Activated CD4-positive, alpha-beta T cell treated with anti-CD3 and anti-CD28 coated beads, Interleukin-2, Interleukin-4, amounts not matched to agents 100 ng/mL and 50 ng/mL, durations not matched to agents 16 hours and 8 hours (primary cell): ENCODE data around the gene HNF1A.

Experiments used
- DNase-seq: peaks from one replicate; pipeline ENCODE4 v3.0.0-alpha.2; 2020; ENCODE audit warnings: low spot score

Gene HNF1A

DNA sequence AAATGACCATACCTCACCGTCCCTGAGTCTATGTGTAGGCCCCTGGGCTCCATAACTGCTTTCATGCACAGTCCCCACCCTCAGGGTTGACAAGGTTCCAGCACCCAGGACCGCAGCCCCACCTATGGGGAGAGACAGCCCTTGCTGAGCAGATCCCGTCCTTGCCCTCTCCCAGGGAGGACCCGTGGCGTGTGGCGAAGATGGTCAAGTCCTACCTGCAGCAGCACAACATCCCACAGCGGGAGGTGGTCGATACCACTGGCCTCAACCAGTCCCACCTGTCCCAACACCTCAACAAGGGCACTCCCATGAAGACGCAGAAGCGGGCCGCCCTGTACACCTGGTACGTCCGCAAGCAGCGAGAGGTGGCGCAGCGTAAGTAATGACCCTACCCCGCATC lies 10.3 kb downstream of the HNF1A start:
- DNase-seq: no peak

DNA sequence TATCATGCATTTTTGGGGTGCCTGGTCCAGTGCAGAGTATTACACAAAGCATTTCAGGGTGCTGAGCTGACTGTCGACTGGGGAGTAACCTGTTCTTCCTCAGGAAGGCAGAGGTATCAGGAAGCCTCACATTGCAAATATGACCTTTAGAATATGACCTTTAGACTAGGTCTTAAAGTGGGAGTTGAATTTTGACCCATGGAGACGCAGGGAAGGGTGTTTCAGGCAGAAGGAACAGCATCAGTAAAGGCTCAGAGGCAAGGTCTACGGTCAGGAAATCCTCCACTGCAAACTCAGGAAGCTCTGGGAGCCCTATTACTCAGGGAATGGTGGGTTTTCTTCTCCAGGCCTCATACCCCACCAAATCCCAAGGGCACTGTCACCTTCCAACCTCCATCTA lies 11.3 kb downstream of the HNF1A start:
- no peak for DNase-seq

DNA sequence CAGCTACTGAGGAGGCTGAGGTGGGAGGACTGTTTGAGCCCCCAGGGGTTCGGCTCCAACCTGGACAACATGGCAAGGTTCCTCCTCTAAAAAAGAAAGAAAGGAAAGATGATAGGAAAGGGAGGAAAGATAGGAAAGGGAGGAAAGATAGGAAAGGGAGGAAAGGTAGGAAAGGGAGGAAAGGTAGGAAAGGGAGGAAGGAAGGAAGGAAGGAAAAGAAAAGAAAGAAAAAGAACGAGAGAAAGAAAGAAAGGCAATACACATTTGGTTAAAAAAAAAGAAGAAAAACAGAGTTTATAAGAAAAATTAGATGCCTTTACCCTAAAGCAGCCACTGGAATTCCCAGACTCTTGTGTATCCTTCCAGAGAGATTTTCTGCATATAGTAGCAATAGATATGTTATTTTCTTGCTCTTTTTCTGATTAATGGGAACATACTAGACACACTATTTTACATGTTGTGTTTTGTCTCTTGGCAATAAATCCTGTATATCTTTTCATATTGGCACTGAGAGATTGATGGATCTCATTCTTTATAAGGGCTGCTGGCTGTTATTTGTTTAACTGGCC lies 12.2 kb downstream of the HNF1A start:
- no peak for DNase-seq

DNA sequence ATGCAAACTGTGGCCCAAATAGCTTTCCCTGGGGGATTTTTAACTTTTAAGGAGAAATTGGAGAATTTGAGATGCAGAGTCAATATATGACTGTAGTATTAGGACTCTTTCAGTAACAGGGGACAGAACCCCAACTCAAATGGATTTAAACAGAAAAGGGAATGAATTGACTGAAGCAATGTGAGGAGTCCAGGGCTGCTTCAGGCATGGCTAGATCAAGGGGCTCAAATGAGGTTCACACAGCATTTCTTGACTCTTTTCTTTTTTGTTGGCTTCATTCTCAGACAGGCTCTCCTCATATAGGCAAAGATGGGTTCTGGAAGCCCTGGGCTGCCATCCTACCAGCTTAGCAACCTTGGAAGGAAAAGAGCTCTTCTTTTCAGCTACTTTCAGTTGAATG lies 13.6 kb downstream of the HNF1A start:
- DNase-seq: no peak

DNA sequence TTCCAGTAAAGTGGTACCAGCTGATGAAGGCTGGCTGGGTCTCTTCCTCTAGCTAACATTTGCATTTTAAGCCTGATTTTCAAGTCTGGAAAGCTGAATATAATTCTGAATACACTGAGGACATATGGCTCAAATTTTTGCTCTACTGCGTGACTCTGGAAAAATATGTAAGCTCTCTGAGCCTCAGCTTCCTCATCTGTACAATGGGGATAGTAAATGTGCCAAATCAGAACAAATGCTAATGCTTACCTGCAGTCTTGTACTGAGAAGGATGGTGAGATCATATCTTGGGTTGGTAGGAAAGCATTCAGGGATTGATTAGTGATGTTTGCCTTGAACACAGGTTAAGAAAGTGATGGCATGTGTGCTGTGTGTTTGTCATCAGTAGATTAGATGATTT lies 14.6 kb downstream of the HNF1A start:
- DNase-seq: no peak

DNA sequence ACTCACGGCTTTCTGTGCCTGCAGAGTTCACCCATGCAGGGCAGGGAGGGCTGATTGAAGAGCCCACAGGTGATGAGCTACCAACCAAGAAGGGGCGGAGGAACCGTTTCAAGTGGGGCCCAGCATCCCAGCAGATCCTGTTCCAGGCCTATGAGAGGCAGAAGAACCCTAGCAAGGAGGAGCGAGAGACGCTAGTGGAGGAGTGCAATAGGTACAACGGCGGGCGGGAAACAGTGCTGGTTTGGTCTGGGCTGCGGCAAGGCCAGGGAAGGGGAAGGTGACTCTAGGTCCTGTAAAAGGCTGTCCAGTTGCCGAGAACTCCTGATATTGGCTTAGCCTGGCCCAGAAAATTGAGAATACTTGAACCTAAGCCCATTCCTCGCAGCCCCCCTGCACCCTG lies 15.2 kb downstream of the HNF1A start:
- no peak for DNase-seq

DNA sequence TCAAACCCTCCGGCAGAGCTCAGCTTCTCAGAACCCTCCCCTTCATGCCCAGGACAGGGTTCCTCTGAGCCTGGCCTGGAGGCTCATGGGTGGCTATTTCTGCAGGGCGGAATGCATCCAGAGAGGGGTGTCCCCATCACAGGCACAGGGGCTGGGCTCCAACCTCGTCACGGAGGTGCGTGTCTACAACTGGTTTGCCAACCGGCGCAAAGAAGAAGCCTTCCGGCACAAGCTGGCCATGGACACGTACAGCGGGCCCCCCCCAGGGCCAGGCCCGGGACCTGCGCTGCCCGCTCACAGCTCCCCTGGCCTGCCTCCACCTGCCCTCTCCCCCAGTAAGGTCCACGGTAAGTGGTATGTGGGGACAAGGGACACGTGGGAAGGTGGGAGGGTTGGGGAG lies 15.7 kb downstream of the HNF1A start:
- DNase-seq: no peak

DNA sequence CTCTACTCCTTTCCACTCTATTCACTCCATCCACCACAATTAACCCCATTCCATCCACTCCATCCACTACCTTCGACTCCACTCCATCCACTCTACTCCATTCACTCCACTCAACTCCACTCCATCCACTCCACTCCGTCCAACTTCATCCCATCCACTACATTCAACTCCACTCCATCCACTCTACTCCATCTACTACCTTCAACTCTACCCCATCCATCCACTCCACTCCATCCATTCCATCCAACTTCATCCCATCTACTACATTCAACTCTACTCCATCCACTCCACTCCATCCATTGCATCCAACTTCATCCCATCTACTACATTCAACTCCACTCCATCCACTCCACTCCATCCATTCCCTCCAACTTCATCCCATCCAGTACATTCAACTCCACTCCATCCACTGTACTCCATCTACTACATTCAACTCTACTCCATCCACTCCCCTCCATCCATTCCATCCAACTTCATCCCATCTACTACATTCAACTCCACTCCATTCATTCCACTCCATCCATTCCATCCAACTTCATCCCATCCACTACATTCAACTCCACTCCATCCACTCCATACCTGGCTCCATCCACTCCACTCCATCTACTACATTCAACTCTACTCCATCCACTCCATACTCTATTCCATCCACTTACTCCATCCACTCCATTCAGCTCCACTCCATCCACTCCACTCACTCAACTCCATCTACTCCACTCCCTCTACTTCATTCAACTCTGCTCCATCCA lies 16.4 kb downstream of the HNF1A start:
- DNase-seq: no peak

DNA sequence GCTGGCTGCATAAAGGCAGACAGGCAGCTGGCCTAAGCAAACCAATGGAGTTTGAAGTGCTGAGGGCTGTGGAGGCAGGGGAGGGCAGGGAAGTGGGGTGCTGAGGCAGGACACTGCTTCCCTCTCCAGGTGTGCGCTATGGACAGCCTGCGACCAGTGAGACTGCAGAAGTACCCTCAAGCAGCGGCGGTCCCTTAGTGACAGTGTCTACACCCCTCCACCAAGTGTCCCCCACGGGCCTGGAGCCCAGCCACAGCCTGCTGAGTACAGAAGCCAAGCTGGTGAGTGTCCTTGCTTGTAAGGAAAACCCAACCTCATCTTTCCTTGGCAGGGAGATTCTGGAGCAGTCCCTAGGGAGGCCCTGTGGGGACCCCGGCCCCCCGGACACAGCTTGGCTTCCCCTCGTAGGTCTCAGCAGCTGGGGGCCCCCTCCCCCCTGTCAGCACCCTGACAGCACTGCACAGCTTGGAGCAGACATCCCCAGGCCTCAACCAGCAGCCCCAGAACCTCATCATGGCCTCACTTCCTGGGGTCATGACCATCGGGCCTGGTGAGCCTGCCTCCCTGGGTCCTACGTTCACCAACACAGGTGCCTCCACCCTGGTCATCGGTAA lies 17.9 kb downstream of the HNF1A start:
- DNase-seq: no peak

DNA sequence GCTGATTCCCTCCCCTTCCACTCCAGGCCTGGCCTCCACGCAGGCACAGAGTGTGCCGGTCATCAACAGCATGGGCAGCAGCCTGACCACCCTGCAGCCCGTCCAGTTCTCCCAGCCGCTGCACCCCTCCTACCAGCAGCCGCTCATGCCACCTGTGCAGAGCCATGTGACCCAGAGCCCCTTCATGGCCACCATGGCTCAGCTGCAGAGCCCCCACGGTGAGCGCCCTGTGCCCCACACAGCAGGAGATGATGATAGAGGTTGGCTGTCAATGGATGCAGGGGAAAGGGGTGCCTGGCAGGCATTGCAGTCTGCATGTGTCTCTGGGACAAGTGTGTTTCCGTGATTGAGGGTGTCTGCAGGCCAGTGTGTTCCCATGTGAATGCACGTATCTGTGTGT lies 19.1 kb downstream of the HNF1A start:
- DNase-seq: no peak

DNA sequence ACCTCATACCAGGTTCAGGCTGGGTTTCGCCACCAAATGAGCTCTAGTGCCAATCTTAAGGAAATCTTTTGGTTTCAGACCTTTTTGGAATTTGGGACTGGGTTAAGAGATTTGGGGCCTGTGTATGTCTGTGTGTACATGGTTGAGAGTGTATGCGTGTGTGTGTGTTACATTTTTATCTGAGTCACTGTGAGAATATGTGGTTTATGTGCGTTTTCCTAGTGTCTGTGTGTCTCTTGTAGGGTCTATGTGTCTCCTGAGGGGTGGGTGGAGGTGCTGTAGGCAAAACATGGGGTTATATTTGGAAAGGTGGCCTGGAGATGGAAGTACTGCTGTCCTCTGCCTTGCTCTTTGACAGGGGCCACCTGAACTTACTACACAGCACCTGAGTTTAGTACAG lies 20.1 kb downstream of the HNF1A start:
- no peak for DNase-seq

DNA sequence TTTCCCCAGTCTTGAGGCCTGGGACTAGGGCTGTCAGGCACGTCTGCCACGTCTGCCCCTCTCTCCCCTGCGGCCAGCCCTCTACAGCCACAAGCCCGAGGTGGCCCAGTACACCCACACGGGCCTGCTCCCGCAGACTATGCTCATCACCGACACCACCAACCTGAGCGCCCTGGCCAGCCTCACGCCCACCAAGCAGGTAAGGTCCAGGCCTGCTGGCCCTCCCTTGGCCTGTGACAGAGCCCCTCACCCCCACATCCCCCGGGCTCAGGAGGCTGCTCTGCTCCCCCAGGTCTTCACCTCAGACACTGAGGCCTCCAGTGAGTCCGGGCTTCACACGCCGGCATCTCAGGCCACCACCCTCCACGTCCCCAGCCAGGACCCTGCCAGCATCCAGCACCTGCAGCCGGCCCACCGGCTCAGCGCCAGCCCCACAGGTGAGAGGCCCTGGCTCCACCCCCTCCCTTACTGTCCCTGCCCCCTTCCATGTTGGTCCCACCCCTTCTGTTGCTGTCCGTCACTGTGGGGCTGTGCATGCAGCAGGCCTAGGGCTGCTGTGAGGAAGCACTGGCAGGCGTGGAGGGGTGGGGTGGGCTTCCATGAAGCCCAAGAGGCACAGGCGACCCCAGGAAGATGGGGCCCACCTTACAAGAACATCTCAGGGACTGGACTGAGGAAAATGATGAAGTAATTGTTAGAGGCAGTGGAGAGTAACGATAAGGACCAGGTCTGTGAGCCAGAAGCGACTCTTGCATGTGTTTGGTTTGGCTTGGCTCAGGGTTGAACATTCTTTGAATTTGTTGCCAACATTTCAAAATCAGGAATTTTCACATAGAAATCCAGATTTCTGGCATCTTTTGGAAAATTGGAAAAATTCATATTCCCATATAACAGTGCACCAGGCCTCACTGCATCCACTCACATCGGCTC lies 21.1 kb downstream of the HNF1A start:
- no peak for DNase-seq

DNA sequence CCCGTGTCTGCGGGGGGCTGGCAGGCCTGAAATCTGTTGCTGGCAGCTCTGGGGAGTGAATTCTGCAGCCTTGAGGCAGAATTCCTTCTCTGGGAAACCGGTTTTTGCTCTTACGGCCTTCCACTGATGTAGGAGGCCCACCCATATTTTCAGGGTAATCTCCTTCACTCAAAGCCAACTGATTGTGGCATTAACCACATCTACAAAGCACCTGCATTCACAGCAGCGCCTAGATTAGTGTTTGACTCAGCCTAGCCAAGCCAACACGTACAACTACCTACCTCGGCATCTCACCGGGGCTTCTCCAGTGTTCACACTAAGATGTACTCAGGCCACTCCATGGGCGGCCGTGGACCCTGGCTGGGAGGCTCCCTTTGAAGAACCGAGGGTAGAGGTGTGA lies 22.2 kb downstream of the HNF1A start:
- DNase-seq: no peak

DNA sequence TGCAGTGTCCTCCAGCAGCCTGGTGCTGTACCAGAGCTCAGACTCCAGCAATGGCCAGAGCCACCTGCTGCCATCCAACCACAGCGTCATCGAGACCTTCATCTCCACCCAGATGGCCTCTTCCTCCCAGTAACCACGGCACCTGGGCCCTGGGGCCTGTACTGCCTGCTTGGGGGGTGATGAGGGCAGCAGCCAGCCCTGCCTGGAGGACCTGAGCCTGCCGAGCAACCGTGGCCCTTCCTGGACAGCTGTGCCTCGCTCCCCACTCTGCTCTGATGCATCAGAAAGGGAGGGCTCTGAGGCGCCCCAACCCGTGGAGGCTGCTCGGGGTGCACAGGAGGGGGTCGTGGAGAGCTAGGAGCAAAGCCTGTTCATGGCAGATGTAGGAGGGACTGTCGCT lies 22.7 kb downstream of the HNF1A start:
- DNase-seq: no peak

DNA sequence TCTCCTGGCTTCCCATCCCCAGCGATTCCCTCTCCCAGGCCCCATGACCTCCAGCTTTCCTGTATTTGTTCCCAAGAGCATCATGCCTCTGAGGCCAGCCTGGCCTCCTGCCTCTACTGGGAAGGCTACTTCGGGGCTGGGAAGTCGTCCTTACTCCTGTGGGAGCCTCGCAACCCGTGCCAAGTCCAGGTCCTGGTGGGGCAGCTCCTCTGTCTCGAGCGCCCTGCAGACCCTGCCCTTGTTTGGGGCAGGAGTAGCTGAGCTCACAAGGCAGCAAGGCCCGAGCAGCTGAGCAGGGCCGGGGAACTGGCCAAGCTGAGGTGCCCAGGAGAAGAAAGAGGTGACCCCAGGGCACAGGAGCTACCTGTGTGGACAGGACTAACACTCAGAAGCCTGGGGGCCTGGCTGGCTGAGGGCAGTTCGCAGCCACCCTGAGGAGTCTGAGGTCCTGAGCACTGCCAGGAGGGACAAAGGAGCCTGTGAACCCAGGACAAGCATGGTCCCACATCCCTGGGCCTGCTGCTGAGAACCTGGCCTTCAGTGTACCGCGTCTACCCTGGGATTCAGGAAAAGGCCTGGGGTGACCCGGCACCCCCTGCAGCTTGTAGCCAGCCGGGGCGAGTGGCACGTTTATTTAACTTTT lies 23.6 kb downstream of the HNF1A start:
- no peak for DNase-seq

DNA sequence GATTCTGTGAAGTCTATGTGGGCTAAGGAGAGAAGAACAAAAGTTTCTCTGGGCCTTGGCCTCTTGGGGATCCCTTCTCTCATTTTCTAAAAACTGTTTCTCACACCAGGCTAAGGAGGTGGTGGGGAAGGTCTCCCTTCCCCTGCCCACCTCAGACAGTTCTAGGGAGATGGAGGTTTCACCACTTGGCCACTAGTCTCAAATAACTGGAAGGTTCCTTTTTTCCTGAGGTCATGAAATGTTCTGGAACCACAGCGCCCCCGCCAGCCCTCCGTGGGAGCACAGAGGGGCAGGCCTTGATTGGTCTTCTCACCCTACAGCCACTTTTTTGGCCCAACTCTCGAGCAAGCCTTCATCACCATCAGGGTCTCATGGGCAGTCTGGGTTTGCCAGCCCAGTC lies 25.3 kb downstream of the HNF1A start:
- DNase-seq: no peak

DNA sequence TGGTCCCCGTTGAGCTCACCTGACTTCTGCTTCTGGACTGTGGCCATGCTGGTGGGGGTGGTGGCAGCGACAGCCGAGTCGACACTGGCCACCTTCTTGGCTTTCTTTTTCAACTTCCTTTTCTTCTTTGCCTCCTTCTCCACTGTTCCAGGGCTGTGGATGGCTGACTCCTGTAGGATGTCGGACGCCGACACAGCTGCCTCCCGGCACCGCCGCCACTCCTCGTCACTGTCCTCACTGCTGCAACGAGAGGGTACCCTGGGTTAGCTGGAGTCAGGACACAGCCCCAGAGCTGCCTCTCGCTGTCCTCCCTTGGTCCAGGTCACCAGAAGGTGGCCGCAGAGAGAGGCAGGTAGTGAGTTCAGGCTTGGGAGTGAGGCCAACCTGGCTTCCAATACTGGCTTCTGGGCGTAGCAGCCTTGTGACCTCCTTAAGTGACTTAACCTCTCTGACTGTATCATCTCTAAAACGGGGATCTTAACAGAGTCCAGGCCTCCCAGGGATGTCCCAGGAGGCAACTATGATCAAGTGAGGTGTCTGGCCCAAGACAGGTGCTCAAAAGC lies 26.0 kb downstream of the HNF1A start:
- DNase-seq: no peak

DNA sequence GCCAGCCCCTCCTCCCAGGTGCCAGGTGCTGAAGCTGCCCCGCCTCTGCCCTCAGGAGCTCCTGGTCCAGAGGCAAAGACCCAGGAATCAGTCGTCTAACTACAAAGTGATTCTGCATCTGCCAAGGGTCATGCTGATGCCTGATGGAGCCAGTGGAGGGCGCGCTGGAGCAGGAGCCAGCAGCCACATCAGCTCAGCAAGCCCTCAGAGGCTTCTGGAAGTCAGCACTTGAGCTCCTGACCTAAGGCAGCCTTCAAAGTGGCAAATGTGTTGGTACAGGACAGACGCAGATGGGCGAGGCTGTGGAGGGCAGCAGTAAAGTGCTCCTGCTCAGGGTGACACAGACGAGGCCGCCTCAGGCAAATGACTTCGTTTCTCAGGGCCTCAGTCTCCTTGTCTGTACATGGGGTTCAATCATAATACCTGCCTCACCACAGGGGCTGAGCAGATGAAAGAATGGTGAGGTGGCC lies 27.0 kb downstream of the HNF1A start:
- peak; percentile 57 for DNase-seq

DNA sequence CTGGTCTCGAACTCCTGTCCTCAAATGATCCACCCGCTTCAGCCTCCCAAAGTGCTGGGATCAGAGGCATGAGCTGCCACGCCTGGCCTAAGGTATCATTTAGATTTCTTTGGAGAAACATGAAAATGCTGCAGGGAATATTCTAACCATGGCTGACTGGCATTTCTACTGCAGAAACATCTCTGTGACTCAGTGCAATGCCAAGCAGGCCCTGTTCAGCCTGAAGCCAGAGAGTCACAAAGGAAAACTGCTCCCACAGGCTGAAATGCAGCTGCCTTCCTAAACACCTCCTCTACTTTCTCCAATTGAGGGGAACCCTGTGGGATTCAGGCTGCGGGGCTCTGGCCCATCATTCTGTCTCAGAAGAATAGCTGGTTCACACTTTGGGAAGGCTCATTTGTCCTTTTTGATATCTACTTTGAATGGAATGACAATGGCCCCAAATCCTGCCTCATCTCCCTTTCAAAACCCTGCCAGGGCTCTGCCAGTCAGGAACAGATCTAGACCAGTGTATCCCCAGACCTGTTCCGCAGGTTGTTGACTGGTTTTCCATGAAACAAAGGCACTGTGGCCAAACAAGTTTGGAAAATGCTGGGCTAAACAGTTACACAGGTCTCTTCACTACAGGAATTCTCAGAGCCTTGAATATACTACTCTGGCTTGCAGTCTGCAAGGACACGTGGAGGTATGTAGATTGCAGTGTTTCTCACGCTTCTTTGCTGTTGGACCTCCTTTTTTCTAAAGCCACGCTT lies 30.2 kb downstream of the HNF1A start:
- DNase-seq: no peak

DNA sequence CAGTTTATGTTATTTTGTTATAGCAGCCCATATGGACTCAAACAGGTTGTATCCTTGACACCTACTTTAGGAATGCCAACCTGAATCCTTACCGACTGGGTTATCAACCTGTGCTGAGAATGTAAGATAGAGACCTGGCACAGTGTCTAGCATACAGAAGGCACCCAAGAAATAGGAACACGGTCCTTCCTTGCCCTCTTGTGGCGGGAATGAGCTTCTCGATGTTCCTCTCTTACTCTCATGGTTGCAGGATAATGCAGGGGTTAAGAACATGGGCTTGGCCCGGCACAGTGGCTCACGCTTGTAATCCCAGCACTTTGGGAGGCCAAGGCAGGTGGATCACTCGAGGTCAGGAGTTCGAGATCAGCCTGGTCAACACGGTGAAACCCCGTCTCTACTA lies 31.4 kb downstream of the HNF1A start:
- DNase-seq: no peak

DNA sequence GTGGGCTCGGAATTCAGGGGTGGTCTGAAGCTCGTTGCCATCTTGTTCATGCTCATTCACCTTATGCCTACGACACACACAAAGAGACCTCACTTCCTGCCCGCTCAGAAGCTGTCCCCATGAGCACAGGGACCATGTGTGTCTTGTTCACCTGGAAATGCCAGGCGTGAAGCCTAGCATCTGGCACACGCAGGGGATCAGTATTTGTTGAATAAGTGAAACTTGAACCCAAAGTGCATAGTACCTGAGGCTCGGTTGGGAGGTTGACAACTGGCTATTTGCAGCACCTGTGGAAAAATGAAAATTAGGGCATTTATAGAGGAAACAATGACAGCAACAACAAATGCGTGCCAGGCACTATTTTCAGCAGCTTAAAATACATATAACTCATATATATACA lies 32.5 kb downstream of the HNF1A start:
- DNase-seq: no peak
